ENCODE measurements around the gene JAZF1. TPM values are rescaled to one million over a fixed set of nuclear protein-coding genes. Genes with fewer than 3 reads are reported as not detected.
A peak's percentile ranks its signal among the peaks of the same experiment; 100 is the strongest.

Gene JAZF1
- total and polyA plus RNA-seq, 2 experiments from 2014 or later, result 9.5 to 12.1 TPM

- 84% methylated on average over 4 of the region's 4 CpGs for WGBS (ENCODE audit: low lambda C conversion rate, missing lambda C conversion rate)
- Histone ChIP-seq H3K27me3 (no peaks in the 10 kb centered on the region), H4K20me1 (ENCODE audit: insufficient read depth, poor library complexity, severe bottlenecking) (no peaks in the 10 kb centered on the region), H3K9me2 (replicated peaks; ENCODE audit: insufficient read depth) (no peaks in the 10 kb centered on the region), H3K79me2 (no peaks in the 10 kb centered on the region), H3K4me1 (ENCODE audit: insufficient read depth) (no peaks in the 10 kb centered on the region), H3K4me3 (no peak overlapping the region), H3K9me3 (ENCODE audit: low read depth) (no peaks in the 10 kb centered on the region), H3K36me3 (replicated peaks; ENCODE audit: insufficient read depth, low read depth) (no peaks in the 10 kb centered on the region), H3K27ac (no peak overlapping the region), H3K4me2 (no peak overlapping the region), H2AFZ (no peak overlapping the region)
- TF ChIP-seq EZH2phosphoT487 (IDR thresholded peaks at IDR 0.05; ENCODE audit: low read depth, severe bottlenecking, unreplicated experiment) (no peak), CTCF (IDR thresholded peaks at IDR 0.05; ENCODE audit: poor library complexity) (no peak), EZH2 (IDR thresholded peaks at IDR 0.05; ENCODE audit: borderline replicate concordance) (no peak)
- no peak for DNase-seq (ENCODE audit: low spot score)
Observed at GRCh38 chr7:27906385-27907091, 274.1 kb downstream of the JAZF1 start.

- Histone ChIP-seq H2AFZ (no peak overlapping the region), H3K79me2 (no peaks in the 10 kb centered on the region), H3K9me3 (ENCODE audit: low read depth) (no peaks in the 10 kb centered on the region), H3K9me2 (replicated peaks; ENCODE audit: insufficient read depth) (no peaks in the 10 kb centered on the region), H3K4me3 (no peak overlapping the region), H4K20me1 (ENCODE audit: insufficient read depth, poor library complexity, severe bottlenecking) (no peaks in the 10 kb centered on the region), H3K4me1 (ENCODE audit: insufficient read depth) (no peaks in the 10 kb centered on the region), H3K27ac (no peak overlapping the region), H3K27me3 (no peaks in the 10 kb centered on the region), H3K36me3 (replicated peaks; ENCODE audit: insufficient read depth, low read depth) (no peaks in the 10 kb centered on the region), H3K4me2 (no peak overlapping the region)
- DNase-seq (ENCODE audit: low spot score), result no peak
- 69% methylated on average over 4 of the region's 4 CpGs for WGBS (ENCODE audit: low lambda C conversion rate, missing lambda C conversion rate)
- TF ChIP-seq CTCF (IDR thresholded peaks at IDR 0.05; ENCODE audit: poor library complexity) (no peak), EZH2phosphoT487 (IDR thresholded peaks at IDR 0.05; ENCODE audit: low read depth, severe bottlenecking, unreplicated experiment) (no peak), EZH2 (IDR thresholded peaks at IDR 0.05; ENCODE audit: borderline replicate concordance) (no peak)
Observed at GRCh38 chr7:27905951-27906350, 274.6 kb downstream of the JAZF1 start.

GRCh38 chr7:27901028-27901760, 279.4 kb downstream of the JAZF1 start:
- H3K36me3 ChIP-seq (replicated peaks; ENCODE audit: insufficient read depth, low read depth), result no peaks in the 10 kb centered on the region
- peaks cover 9% of the 10 kb centered on the region for H3K4me1 ChIP-seq (ENCODE audit: insufficient read depth)
- H3K4me2 ChIP-seq, result peak overlapping the region; percentile 32
- peak overlapping the region; percentile 45 for H3K27ac ChIP-seq
- no peak for DNase-seq (ENCODE audit: low spot score)
- H3K9me2 ChIP-seq (replicated peaks; ENCODE audit: insufficient read depth), result no peaks in the 10 kb centered on the region
- TF ChIP-seq EZH2 (IDR thresholded peaks at IDR 0.05; ENCODE audit: borderline replicate concordance), result no peak
- TF ChIP-seq CTCF (IDR thresholded peaks at IDR 0.05; ENCODE audit: poor library complexity), result no peak
- TF ChIP-seq EZH2phosphoT487 (IDR thresholded peaks at IDR 0.05; ENCODE audit: low read depth, severe bottlenecking, unreplicated experiment), result no peak
- no peaks in the 10 kb centered on the region for H3K9me3 ChIP-seq (ENCODE audit: low read depth)
- 66% methylated on average over 5 of the region's 5 CpGs for WGBS (ENCODE audit: low lambda C conversion rate, missing lambda C conversion rate)
- H3K27me3 ChIP-seq, result no peaks in the 10 kb centered on the region
- H2AFZ ChIP-seq, result no peak overlapping the region
- H4K20me1 ChIP-seq (ENCODE audit: insufficient read depth, poor library complexity, severe bottlenecking), result no peaks in the 10 kb centered on the region
- H3K4me3 ChIP-seq, result no peak overlapping the region
- H3K79me2 ChIP-seq, result no peaks in the 10 kb centered on the region

All from hepatocyte (in vitro differentiated cells).